Fibroblast of skin of right quadriceps (primary cell): Measurements from ENCODE around the gene FAM43B.

Experiments
- DNase-seq: peaks from one replicate; pipeline ENCODE4 v3.0.0-alpha.2; 2013

FAM43B gene

DNA sequence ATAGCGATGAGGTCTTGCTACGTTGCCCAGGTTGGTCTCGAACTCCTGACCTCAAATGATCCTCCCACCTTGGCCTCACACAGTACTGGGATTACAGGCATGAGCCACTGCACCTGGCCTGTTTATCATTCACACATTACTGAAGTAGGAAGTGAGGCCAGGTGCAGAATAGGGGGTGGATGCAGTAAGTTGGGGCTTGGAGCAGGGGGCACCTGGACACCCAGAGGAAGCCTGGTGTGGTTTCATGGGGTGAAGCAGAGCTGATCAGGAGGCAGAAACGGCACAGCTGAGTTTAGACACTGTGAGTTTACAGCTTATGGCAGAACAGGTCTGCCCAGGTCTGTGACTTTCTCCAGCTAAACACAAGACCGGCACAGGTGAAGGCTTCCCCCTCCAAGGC, 41.4 kb downstream of the FAM43B start:
- DNase-seq: no peak

DNA sequence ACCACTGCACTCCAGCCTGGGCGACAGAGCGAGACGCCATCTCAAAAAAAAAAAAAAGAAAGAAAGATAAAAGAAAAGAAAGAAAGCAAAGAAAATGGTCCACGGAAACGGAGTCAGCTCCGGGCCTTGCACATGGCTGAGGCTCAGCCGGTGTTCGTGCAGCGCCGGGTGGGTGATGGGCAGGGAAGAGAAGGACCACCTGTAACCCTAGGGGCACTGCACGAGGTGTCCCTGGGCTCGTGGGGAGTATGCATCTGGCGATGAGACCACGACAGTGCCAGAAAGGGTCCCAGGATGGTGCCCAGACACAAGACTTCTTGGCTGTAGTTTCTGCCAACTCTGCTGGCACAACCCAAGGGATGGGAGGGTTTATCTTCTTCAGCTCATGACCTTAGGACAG, 42.4 kb downstream of the FAM43B start:
- DNase-seq: no peak

DNA sequence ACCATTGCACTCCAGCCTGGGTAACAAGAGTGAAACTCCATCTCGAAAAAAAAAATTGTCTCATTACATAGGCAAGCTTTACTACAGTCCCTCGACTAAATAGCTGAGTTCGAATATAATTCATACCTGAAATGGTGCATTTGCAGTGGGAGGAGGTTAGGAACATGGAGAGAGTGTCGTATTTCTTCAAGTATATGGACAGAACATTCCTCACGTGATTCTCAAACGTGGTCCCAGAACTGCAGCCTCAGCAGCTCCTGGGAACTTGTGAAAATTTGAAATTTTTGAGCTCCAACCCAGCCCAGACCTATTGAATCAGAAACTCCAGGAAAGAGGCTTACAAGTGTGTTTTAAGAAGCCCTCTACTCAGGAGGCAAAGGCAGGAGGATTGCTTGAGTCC, 43.7 kb downstream of the FAM43B start:
- DNase-seq: no peak

DNA sequence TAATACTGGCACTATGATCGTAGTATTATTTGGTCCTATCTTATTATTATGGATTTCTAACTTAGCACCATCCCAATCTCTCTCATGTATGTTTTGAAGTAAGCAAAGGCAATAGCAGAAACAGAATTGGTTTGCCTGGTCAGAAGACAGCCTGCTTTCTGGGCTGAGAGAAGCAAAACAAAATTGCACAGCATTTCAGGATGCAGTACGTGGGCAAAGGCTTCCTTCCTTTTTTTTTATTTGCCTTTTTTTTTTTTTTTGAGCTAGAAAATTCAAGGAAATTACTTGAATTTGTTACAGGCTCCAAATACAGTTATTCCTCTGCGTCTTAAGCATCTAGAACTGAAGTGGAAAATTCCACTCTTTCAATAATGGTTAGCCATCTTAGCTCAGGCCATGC, 45.3 kb downstream of the FAM43B start:
- no peak for DNase-seq

DNA sequence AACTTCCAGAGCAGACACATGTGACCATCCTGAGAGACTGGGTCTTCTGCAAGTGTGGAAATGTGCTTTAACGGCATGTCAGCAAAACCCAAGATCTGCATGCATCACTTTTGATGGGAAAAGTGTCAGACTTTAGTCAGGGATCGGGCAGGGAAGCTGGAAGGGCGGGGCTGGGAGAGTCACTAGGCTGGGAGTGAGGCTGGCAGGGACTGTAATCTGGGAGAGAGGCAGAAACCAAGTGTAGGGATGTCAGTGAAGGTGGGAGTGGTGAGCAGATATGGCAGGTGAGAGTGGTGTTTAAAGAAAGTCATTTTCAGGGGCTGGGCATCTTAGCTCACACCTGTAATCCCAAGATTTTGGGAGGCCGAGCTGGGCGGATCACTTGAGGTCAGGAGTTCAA, 47.8 kb downstream of the FAM43B start:
- no peak for DNase-seq

DNA sequence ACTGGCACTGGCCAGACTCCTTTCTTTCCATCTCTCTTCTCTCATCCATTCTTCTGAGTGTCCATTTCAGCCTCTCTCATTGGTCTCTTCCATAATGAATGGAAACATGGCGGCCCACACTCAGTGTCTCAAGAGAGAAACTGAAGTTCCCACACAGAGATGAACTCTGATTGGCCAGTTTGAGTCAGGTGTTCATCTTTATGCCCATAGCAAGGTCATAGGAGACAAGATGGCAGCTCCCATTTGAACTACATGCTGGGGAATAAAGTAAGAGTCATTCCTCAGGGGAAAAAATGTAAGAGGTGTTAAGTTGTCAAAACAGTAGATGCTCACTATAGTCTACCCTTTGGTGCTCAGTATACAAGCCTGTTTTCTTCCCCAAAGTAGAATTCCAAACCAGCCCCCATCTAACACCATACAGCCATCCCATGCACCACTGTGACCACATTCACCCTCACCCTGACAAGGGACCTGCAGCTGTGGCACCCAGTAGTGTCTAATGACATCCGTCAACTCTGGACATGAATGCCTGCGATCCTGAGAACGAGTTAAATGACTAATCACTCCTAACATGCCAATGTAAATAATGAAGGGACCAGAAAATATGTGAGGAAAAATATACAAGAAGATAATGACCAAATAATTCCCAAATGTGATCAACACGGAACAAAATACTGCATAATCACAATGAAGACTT, 48.9 kb downstream of the FAM43B start:
- peak; percentile 58 for DNase-seq

DNA sequence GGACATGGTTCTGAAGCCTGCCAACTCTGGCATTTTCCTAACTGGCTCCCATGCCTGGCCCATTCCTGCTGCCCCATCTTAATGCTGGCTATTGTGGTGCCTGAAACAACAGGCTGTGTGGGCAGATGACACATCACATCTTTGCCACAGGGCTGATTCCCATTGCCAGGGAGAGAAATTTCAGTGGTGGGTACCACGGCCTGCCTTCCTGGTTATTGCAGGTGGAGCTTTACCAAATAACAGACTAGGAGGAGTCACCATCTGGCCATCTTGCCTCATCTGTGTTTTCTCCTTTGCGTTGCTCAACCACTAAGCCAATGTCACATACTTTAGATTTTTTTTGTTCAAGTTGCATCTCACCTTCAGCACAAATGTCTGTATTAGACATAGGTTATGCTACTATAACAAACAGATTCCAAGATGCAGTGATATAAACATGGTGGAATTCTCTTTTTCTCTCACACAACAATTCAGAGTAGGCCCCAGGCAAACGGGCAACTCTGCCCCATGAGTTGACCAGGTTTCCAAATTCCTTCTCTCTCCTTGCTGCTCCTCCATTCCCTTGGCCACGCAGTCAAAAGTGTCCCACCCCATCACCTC, 50.6 kb downstream of the FAM43B start:
- DNase-seq: no peak

DNA sequence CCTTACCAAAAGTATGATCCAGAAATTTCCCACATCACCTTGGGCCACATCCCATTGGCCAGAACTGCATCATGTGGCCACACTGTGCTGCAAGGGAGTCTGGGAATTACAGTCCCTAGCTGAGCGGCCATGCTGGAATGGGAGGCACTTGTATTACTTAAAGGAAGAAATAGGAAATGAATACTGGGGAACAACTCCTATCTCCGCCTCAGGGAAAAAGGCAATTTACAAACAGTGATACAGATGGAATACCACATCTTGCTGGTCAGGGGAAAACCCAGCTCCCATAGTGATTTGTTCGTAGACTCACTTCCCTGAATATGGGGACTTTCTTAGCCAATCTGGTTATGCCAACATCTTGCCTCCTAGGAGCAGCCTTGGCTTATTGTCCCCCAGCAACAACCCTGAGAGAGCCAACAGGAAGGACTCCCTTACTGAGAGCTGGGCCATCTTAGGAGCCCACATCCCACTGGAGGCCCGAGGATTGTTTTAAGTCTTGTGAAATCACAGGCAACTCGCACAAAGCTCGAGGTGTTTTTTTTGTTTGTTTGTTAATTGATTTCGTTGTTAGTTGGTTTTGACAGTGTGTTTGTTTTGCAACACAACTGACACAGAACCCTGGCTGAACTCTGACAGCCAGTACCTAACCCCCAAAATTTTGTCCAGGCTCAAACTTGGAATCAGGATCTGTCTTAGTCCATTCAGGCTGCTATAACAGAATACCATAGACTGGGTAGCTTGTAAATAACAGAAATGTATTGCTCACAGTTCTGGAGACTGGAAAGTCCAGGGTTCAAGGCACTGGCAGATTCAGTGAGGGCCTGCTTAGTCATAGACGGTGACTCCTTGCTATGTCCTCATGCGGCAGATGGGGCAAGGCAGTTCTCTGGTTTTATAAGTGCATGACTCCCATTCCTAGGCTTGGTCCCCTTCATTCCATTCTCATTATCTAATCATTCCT, 51.4 kb downstream of the FAM43B start:
- peak; percentile 95 for DNase-seq
